ENCODE results near the gene FKBP11.
A peak's percentile ranks its signal among the peaks of the same experiment; 100 is the strongest.

Gene FKBP11

GRCh38 chr12:48961331-48961730, 36.0 kb upstream of the FKBP11 start:
- no peak for ATAC-seq
- Mint-ChIP-seq H3K27ac (no peak overlapping the region), H3K27me3 (peaks cover 38% of the 10 kb centered on the region), H3K4me1 (peaks cover 30% of the 10 kb centered on the region), H3K4me3 (no peak overlapping the region), H3K9me3 (no peaks in the 10 kb centered on the region)
- no peak for DNase-seq

GRCh38 chr12:48960834-48961233, 35.5 kb upstream of the FKBP11 start:
- Mint-ChIP-seq H3K27ac (no peak overlapping the region), H3K4me1 (peaks cover 30% of the 10 kb centered on the region), H3K9me3 (no peaks in the 10 kb centered on the region), H3K4me3 (no peak overlapping the region), H3K27me3 (peaks cover 33% of the 10 kb centered on the region)
- ATAC-seq, result no peak
- DNase-seq, result no peak

- Mint-ChIP-seq H3K4me1 (peaks cover 37% of the 10 kb centered on the region), H3K4me3 (peak overlapping the region; percentile 95 to 97)
- no peak for ATAC-seq
Measured at GRCh38 chr12:48958049-48958388, 32.7 kb upstream of the FKBP11 start.

GRCh38 chr12:48957141-48958048, 32.1 kb upstream of the FKBP11 start, which contains the start of gene ARF3:
TSS of gene ARF3 (minus strand) at chr12:48957487. CDS start at chr12:48941095, 16,392 bp downstream.
- DNase-seq, result peak; percentile 88 to 92
- ATAC-seq, result peak; percentile 99
- no peaks in the 10 kb centered on the region for H3K9me3 Mint-ChIP-seq
- peak within 1 kb of the TSS; percentile 95 to 97 for H3K4me3 Mint-ChIP-seq
- peaks cover 26% of the 10 kb centered on the region for H3K27me3 Mint-ChIP-seq
- peak within 1 kb of the TSS; percentile 92 to 98 for H3K27ac Mint-ChIP-seq
- H3K4me1 Mint-ChIP-seq, result peaks cover 37% of the 10 kb centered on the region

More at GRCh38 chr12:48958049-48958388, 32.7 kb upstream of the FKBP11 start:
- DNase-seq, result no peak
- peaks cover 26% of the 10 kb centered on the region for H3K27me3 Mint-ChIP-seq
- H3K9me3 Mint-ChIP-seq, result no peaks in the 10 kb centered on the region
- no peak overlapping the region for H3K27ac Mint-ChIP-seq

- DNase-seq (no peak), ATAC-seq (peak; percentile 53)
- H3K4me3 Mint-ChIP-seq, result peak overlapping the region; percentile 95 to 97
- peaks cover 26% of the 10 kb centered on the region for H3K27me3 Mint-ChIP-seq
- no peaks in the 10 kb centered on the region for H3K9me3 Mint-ChIP-seq
- peak overlapping the region; percentile 88 to 98 for H3K27ac Mint-ChIP-seq
- H3K4me1 Mint-ChIP-seq, result peaks cover 37% of the 10 kb centered on the region
Measured at GRCh38 chr12:48956279-48957140, 31.2 kb upstream of the FKBP11 start.

GRCh38 chr12:48954841-48955501, 29.7 kb upstream of the FKBP11 start:
- H3K9me3 Mint-ChIP-seq, result no peaks in the 10 kb centered on the region
- no peak overlapping the region for H3K27ac Mint-ChIP-seq
- DNase-seq (no peak), ATAC-seq (no peak)
- peaks cover 15% of the 10 kb centered on the region for H3K27me3 Mint-ChIP-seq
- H3K4me3 Mint-ChIP-seq, result peak overlapping the region in 1 of 2 donors; percentile 40
- peaks cover 37% of the 10 kb centered on the region for H3K4me1 Mint-ChIP-seq

- H3K4me3 Mint-ChIP-seq, result no peak overlapping the region
- ATAC-seq, result no peak
Measured at GRCh38 chr12:48954061-48954460, 28.8 kb upstream of the FKBP11 start.

GRCh38 chr12:48952691-48953090, 27.4 kb upstream of the FKBP11 start:
- DNase-seq (no peak), ATAC-seq (no peak)
- peaks cover 39% of the 10 kb centered on the region for H3K4me1 Mint-ChIP-seq
- H3K27ac Mint-ChIP-seq, result no peak overlapping the region
- H3K4me3 Mint-ChIP-seq, result no peak overlapping the region
- H3K27me3 Mint-ChIP-seq, result no peaks in the 10 kb centered on the region
- H3K9me3 Mint-ChIP-seq, result no peaks in the 10 kb centered on the region

More at GRCh38 chr12:48954061-48954460, 28.8 kb upstream of the FKBP11 start:
- Mint-ChIP-seq H3K9me3 (no peaks in the 10 kb centered on the region), H3K27me3 (peaks cover 8% of the 10 kb centered on the region), H3K27ac (no peak overlapping the region), H3K4me1 (peaks cover 37% of the 10 kb centered on the region)
- no peak for DNase-seq

GRCh38 chr12:48947727-48948126, 22.4 kb upstream of the FKBP11 start:
- no peak overlapping the region for H3K27ac Mint-ChIP-seq
- DNase-seq (no peak), ATAC-seq (no peak)
- no peak overlapping the region for H3K4me3 Mint-ChIP-seq
- no peaks in the 10 kb centered on the region for H3K27me3 Mint-ChIP-seq
- no peaks in the 10 kb centered on the region for H3K9me3 Mint-ChIP-seq
- H3K4me1 Mint-ChIP-seq, result peaks cover 18% of the 10 kb centered on the region

- H3K4me1 Mint-ChIP-seq, result peaks cover 22% of the 10 kb centered on the region
- no peaks in the 10 kb centered on the region for H3K9me3 Mint-ChIP-seq
- no peaks in the 10 kb centered on the region for H3K27me3 Mint-ChIP-seq
- no peak overlapping the region for H3K4me3 Mint-ChIP-seq
- no peak overlapping the region for H3K27ac Mint-ChIP-seq
- no peak for ATAC-seq
- no peak for DNase-seq
Measured at GRCh38 chr12:48946943-48947342, 21.7 kb upstream of the FKBP11 start.

GRCh38 chr12:48946205-48946604, 20.9 kb upstream of the FKBP11 start:
- peaks cover 26% of the 10 kb centered on the region for H3K4me1 Mint-ChIP-seq
- no peak for DNase-seq
- no peaks in the 10 kb centered on the region for H3K9me3 Mint-ChIP-seq
- H3K4me3 Mint-ChIP-seq, result no peak overlapping the region
- H3K27me3 Mint-ChIP-seq, result no peaks in the 10 kb centered on the region
- ATAC-seq, result no peak
- no peak overlapping the region for H3K27ac Mint-ChIP-seq

GRCh38 chr12:48943221-48943620, 17.9 kb upstream of the FKBP11 start:
- peaks cover 24% of the 10 kb centered on the region for H3K4me1 Mint-ChIP-seq
- no peaks in the 10 kb centered on the region for H3K9me3 Mint-ChIP-seq
- ATAC-seq, result no peak
- H3K4me3 Mint-ChIP-seq, result no peak overlapping the region
- no peak overlapping the region for H3K27ac Mint-ChIP-seq
- no peak for DNase-seq
- no peaks in the 10 kb centered on the region for H3K27me3 Mint-ChIP-seq

GRCh38 chr12:48940181-48940580, 14.9 kb upstream of the FKBP11 start:
- DNase-seq, result no peak
- no peaks in the 10 kb centered on the region for H3K27me3 Mint-ChIP-seq
- peak overlapping the region in 1 of 2 donors; percentile 65 for H3K27ac Mint-ChIP-seq
- H3K9me3 Mint-ChIP-seq, result no peaks in the 10 kb centered on the region
- H3K4me1 Mint-ChIP-seq, result peaks cover 23% of the 10 kb centered on the region
- no peak for ATAC-seq
- H3K4me3 Mint-ChIP-seq, result no peak overlapping the region

GRCh38 chr12:48938805-48939204, 13.5 kb upstream of the FKBP11 start:
- H3K27me3 Mint-ChIP-seq, result no peaks in the 10 kb centered on the region
- peaks cover 31% of the 10 kb centered on the region for H3K4me1 Mint-ChIP-seq
- no peak for ATAC-seq
- no peak overlapping the region for H3K27ac Mint-ChIP-seq
- no peak overlapping the region for H3K4me3 Mint-ChIP-seq
- DNase-seq, result no peak
- no peaks in the 10 kb centered on the region for H3K9me3 Mint-ChIP-seq

- Mint-ChIP-seq H3K4me3 (no peak overlapping the region), H3K4me1 (peaks cover 40% of the 10 kb centered on the region), H3K27me3 (no peaks in the 10 kb centered on the region), H3K9me3 (no peaks in the 10 kb centered on the region), H3K27ac (peak overlapping the region in 1 of 2 donors; percentile 31)
- no peak for DNase-seq
- ATAC-seq, result no peak
Measured at GRCh38 chr12:48937170-48937569, 11.9 kb upstream of the FKBP11 start.
